Type B pancreatic cell (in vitro differentiated cells): ENCODE measurements around the gene TMEM89. TPM values are rescaled to one million over a fixed set of nuclear protein-coding genes. Genes with fewer than 3 reads are reported as not detected.
A peak's percentile ranks its signal among the peaks of the same experiment; 100 is the strongest.

Experiments
- DNase-seq: peaks from one replicate; pipeline ENCODE4 v3.0.0; 2021; ENCODE audit warnings: mixed read lengths; ENCODE audit not compliant: unreplicated experiment; ENCODE audit errors: extremely low spot score
- H3K27ac Mint-ChIP-seq: 2 replicates; pipeline ENCODE4 v1.8.0; 2021; ENCODE audit warnings: mild to moderate bottlenecking, mixed read lengths
- H3K27me3 Mint-ChIP-seq: 2 replicates; pipeline ENCODE4 v1.8.0; 2021; ENCODE audit warnings: mixed read lengths
- H3K36me3 Mint-ChIP-seq: 2 replicates; pipeline ENCODE4 v1.8.0; 2021; ENCODE audit warnings: mixed read lengths
- H3K4me1 Mint-ChIP-seq: one replicate; pipeline ENCODE4 v1.8.0; 2021; ENCODE audit warnings: mixed read lengths; ENCODE audit not compliant: unreplicated experiment
- H3K4me3 Mint-ChIP-seq: 2 replicates; pipeline ENCODE4 v1.8.0; 2021; ENCODE audit warnings: mild to moderate bottlenecking, mixed read lengths
- H3K9me3 Mint-ChIP-seq: 2 replicates; pipeline ENCODE4 v1.8.0; 2021; ENCODE audit warnings: mixed read lengths
- CTCF ChIP-seq: fragments of 200-600 bp; sonication (generic); conservative IDR thresholded peaks from 2 replicates; pipeline ENCODE4 v1.5.0; 2021; ENCODE audit warnings: antibody characterized with exemption, mild to moderate bottlenecking
- total RNA-seq: library from RNA; stranded (reverse); gene quantifications from 2 replicates; pipeline ENCODE4 v1.2.1, GENCODE V29; 2021; ENCODE audit warnings: low replicate concordance

Gene TMEM89
- total RNA-seq, 1 donor from 2014 or later: not detected

- no peak for DNase-seq
- Mint-ChIP-seq H3K36me3 (peaks cover 5% of the 10 kb centered on the region), H3K4me1 (no peaks in the 10 kb centered on the region), H3K27me3 (no peaks in the 10 kb centered on the region), H3K9me3 (peaks cover 4% of the 10 kb centered on the region), H3K27ac (no peak overlapping the region), H3K4me3 (peak overlapping the region; percentile 70)
- no peak for TF ChIP-seq CTCF
Measured at GRCh38 chr3:48655606-48656005, 34.0 kb upstream of the TMEM89 start.

- Mint-ChIP-seq H3K9me3 (peaks cover 4% of the 10 kb centered on the region), H3K27ac (no peak overlapping the region), H3K27me3 (no peaks in the 10 kb centered on the region), H3K4me3 (peak overlapping the region; percentile 70), H3K4me1 (no peaks in the 10 kb centered on the region), H3K36me3 (peaks cover 5% of the 10 kb centered on the region)
- no peak for TF ChIP-seq CTCF
- no peak for DNase-seq
Measured at GRCh38 chr3:48655063-48655462, 33.5 kb upstream of the TMEM89 start.

GRCh38 chr3:48652923-48653715, 31.6 kb upstream of the TMEM89 start:
- no peaks in the 10 kb centered on the region for H3K36me3 Mint-ChIP-seq

GRCh38 chr3:48651771-48652170, 30.2 kb upstream of the TMEM89 start:
- H3K36me3 Mint-ChIP-seq: no peaks in the 10 kb centered on the region
- DNase-seq: no peak
- no peak overlapping the region for H3K4me3 Mint-ChIP-seq
- H3K4me1 Mint-ChIP-seq: no peaks in the 10 kb centered on the region
- no peak for TF ChIP-seq CTCF
- no peaks in the 10 kb centered on the region for H3K27me3 Mint-ChIP-seq
- H3K27ac Mint-ChIP-seq: no peak overlapping the region
- no peaks in the 10 kb centered on the region for H3K9me3 Mint-ChIP-seq

More at GRCh38 chr3:48652923-48653715, 31.6 kb upstream of the TMEM89 start:
- Mint-ChIP-seq H3K4me3 (no peak overlapping the region), H3K9me3 (no peaks in the 10 kb centered on the region), H3K27ac (no peak overlapping the region), H3K27me3 (no peaks in the 10 kb centered on the region), H3K4me1 (no peaks in the 10 kb centered on the region)
- no peak for DNase-seq
- TF ChIP-seq CTCF: no peak

GRCh38 chr3:48650723-48651122, 29.2 kb upstream of the TMEM89 start:
- DNase-seq: no peak
- no peak for TF ChIP-seq CTCF
- Mint-ChIP-seq H3K4me3 (no peak overlapping the region), H3K27me3 (no peaks in the 10 kb centered on the region), H3K36me3 (no peaks in the 10 kb centered on the region), H3K27ac (peak overlapping the region; percentile 16), H3K4me1 (no peaks in the 10 kb centered on the region), H3K9me3 (no peaks in the 10 kb centered on the region)
